ENCODE data around the gene C2orf69.

DNA sequence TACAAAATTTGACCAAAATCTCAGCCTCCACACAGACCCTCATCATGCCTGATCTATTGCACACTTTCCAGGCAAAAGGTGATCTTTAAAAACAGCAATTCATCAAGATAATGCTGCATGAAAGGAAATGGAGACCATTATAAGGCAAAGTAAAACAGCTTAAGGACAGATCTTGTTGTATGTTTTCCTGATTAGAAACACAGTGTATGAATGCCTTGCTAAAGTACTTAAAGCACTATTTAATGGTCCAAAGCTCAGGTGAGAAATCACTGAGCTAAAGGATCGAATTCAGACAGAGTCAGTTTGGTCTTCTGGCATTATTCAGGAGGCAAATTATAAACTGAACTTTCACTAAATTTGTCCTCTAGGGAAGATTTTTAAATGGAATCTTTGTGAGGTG, 41.4 kb upstream of the C2orf69 start:
- no peak for TF ChIP-seq EZH2 (IDR thresholded peaks at IDR 0.05; ENCODE audit: borderline replicate concordance, low read length)
- TF ChIP-seq, protein P1, sequence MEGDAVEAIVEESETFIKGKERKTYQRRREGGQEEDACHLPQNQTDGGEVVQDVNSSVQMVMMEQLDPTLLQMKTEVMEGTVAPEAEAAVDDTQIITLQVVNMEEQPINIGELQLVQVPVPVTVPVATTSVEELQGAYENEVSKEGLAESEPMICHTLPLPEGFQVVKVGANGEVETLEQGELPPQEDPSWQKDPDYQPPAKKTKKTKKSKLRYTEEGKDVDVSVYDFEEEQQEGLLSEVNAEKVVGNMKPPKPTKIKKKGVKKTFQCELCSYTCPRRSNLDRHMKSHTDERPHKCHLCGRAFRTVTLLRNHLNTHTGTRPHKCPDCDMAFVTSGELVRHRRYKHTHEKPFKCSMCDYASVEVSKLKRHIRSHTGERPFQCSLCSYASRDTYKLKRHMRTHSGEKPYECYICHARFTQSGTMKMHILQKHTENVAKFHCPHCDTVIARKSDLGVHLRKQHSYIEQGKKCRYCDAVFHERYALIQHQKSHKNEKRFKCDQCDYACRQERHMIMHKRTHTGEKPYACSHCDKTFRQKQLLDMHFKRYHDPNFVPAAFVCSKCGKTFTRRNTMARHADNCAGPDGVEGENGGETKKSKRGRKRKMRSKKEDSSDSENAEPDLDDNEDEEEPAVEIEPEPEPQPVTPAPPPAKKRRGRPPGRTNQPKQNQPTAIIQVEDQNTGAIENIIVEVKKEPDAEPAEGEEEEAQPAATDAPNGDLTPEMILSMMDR (IDR thresholded peaks at IDR 0.05; ENCODE audit: low read length) = no peak

All from OCI-LY1 (cell line).